Measurements from ENCODE around the gene SNCB.

The SNCB gene

DNA sequence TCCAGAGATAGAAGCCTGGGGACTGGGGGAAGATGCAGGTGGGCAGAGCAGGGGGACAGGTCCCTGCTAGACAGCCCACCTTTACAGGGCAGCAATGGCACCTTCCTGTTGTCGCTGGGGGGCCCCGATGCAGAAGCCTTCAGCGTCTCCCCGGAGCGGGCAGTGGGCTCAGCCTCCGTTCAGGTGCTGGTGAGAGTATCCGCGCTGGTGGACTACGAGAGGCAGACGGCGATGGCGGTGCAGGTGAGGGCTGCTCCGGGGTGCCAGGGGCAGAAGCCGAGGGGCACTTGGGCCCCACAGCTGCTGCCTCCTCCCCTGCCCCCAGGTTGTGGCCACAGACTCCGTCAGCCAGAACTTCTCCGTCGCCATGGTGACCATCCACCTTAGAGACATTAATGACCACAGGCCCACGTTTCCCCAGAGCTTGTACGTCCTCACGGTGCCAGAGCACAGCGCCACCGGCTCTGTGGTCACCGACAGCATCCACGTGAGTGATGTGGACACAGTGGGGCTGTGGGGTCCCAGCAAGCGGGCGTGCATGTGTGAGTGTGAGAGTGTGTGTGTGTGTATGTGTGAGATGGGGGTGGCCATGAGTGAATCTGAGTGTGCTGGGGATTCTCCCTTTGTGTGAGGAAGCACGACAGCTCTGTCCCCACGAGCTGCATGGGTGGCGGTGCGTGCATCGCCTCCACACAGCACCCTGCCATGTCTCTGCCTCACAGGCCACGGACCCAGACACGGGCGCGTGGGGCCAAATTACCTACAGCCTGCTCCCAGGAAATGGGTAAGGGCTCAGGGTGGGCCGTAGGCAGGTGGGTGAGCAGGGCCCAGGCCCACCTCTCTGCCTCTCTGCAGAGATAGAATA, 52.8 kb downstream of the SNCB start:
- H3K4me3 ChIP-seq (ENCODE audit: low read depth, low read length), result no peak overlapping the region
- DNase-seq (ENCODE audit: low read depth), result no peak
- TF ChIP-seq, protein P1, sequence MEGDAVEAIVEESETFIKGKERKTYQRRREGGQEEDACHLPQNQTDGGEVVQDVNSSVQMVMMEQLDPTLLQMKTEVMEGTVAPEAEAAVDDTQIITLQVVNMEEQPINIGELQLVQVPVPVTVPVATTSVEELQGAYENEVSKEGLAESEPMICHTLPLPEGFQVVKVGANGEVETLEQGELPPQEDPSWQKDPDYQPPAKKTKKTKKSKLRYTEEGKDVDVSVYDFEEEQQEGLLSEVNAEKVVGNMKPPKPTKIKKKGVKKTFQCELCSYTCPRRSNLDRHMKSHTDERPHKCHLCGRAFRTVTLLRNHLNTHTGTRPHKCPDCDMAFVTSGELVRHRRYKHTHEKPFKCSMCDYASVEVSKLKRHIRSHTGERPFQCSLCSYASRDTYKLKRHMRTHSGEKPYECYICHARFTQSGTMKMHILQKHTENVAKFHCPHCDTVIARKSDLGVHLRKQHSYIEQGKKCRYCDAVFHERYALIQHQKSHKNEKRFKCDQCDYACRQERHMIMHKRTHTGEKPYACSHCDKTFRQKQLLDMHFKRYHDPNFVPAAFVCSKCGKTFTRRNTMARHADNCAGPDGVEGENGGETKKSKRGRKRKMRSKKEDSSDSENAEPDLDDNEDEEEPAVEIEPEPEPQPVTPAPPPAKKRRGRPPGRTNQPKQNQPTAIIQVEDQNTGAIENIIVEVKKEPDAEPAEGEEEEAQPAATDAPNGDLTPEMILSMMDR (IDR thresholded peaks at IDR 0.05; ENCODE audit: insufficient read depth, low read depth, low read length, missing control alignments), result no peak

DNA sequence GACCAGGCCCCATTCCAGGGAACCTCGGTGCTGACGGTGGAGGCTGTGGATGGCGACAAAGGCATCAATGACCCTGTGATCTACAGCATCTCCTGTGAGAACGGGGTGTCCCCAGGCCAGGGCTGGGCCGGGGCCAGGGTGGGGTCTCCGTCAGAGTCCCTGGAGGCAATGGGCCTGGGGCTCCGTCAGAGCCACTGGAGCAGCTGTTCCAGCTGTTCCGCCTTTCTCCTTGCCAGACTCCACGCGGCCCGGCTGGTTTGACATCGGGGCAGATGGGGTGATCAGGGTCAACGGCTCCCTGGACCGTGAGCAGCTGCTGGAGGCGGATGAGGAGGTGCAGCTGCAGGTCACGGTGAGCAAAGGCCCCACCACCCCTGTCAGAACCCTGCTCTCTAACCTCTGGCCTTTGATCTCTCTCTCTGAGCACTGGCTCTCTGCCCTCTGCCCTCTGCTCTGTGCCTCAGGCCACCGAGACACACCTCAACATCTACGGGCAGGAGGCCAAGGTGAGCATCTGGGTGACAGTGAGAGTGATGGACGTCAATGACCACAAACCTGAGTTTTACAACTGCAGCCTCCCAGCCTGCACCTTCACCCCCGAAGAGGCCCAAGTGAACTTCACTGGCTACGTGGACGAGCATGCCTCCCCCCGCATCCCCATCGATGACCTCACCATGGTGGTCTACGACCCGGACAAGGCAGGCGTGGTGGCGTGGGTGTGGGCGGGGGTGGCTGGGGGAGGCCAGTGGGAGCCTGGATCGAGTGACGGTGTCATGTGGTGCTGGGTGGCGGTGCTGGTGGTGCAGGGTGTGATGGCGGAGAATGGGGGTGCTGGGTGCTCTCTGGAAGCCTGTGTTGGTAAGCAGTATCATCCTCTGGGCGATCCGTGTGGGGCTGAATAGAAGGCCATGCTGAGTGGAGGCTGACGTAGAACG, 54.6 kb downstream of the SNCB start:
- H3K4me3 ChIP-seq (ENCODE audit: low read depth, low read length), result no peak overlapping the region
- TF ChIP-seq, protein P1 (IDR thresholded peaks at IDR 0.05; ENCODE audit: insufficient read depth, low read depth, low read length, missing control alignments), result no peak
- no peak for DNase-seq (ENCODE audit: low read depth)

DNA sequence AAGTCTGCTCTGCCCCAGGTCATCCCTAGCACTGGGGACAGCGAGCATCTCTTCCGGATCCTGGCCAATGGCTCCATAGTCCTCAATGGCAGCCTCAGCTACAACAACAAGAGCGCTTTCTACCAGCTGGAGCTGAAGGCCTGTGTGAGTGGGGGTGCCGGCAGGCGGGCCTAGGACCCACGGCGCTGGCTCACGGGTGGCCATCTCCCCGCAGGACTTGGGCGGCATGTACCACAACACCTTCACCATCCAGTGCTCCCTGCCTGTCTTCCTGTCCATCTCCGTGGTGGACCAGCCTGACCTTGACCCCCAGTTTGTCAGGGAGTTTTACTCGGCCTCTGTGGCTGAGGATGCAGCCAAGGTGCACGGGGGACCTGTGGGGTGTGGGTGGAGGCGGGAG, 55.3 kb downstream of the SNCB start:
- TF ChIP-seq, protein P1 (IDR thresholded peaks at IDR 0.05; ENCODE audit: insufficient read depth, low read depth, low read length, missing control alignments), result no peak
- no peak for DNase-seq (ENCODE audit: low read depth)
- H3K4me3 ChIP-seq (ENCODE audit: low read depth, low read length), result no peak overlapping the region

DNA sequence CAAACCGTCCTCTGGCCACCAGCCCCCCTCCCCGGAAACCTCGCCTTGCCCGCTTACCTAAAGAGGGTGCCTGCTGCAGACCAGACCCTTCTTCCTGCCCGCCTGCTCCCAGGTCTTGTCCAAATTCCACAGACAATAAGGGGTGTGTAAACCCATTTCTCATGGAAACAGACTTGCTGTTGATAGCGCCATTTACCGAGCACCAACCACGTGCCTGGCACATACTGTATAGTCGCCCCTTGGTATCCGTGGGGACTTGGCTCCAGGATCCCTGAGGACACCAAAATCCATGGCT, 56.1 kb downstream of the SNCB start:
- DNase-seq (ENCODE audit: low read depth), result no peak
- TF ChIP-seq, protein P1 (IDR thresholded peaks at IDR 0.05; ENCODE audit: insufficient read depth, low read depth, low read length, missing control alignments), result no peak

DNA sequence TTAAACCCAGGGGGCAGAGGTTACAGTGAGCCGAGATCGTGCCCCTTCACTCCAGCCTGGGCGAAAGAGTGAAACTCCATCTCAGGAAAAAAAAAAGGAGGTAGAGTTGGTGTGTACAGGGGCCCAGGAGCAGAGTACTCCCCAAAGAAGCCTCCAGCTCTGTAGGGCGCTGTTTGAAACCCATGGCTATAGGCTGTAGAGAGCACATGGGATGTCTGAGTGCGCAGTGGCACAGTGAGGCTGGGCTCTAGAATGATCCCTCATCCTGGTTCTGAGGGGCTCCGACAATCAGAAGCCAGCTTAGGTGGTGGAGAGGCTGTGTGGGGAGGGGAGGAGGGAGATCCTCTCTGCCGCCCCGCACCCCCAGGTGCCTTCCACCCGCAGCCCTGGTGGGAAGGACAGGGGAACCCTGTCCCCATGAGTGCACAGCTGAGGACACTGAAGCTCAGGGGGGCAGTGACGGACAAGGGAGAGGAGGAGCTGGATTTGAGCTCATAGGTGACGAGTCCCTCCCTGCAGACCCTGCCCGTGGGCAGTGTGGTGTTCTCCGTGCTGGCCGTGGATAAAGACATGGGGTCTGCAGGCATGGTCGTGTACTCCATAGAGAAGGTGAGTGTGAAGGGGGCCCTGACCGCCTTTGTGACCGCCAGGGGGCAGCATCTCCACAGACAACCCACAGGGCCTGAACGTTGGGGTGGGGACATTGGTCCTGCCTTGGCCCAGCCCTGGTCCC, 56.6 kb downstream of the SNCB start:
- TF ChIP-seq, protein P1 (IDR thresholded peaks at IDR 0.05; ENCODE audit: insufficient read depth, low read depth, low read length, missing control alignments), result peak; percentile 91
- no peak overlapping the region for H3K4me3 ChIP-seq (ENCODE audit: low read depth, low read length)
- peak; percentile 71 for DNase-seq (ENCODE audit: low read depth)

More for the DNA sequence above, 56.1 kb downstream of the SNCB start:
- H3K4me3 ChIP-seq (ENCODE audit: low read depth, low read length), result no peak overlapping the region

All from GM12865 (cell line).